Stimulated activated CD8-positive, alpha-beta memory T cell treated with anti-CD3 and anti-CD28 coated beads, Interleukin-7, amount 100 ng/mL, for 24 hours (primary cell): ENCODE results near the gene BRPF1.

Experiments used
- DNase-seq: peaks from one replicate; pipeline ENCODE4 v3.0.0-alpha.2; 2020; ENCODE audit warnings: low read depth

BRPF1 gene

DNA sequence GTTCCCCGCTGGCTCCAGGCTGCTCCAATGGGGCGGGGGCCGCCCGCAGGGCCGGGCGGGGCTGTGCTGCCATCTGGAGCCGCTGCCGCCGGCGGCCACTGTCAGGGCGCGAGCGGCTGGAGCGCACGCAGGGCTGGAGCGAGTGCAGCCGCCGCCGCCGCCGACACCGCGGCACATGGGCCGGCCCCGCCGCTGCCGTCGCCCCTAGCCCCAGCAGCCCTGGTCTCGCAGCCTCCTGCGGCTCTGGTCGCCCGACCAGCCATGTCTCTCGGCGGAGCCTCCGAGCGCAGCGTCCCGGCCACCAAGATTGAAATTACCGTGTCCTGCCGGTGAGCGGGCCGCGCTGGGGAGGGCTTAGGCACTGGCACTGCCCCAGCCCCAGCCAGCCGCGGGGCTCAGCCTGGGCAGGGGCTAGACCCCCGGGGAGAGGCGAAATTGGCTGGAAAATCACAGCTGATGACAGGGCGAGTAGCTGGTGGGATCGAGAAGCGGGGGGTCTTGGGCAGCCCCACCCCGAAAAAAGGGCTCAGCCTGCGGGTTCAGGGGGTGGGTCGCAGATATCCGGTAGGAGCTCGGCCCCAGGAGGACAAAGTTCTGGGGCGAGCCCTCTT is 27.7 kb upstream of the BRPF1 start, which contains the start of gene CPNE9:
CPNE9 (plus strand) TSS at position 98 of the 611 bp plus-strand sequence; CDS start at position 262, 164 bp downstream.
- DNase-seq = no peak

DNA sequence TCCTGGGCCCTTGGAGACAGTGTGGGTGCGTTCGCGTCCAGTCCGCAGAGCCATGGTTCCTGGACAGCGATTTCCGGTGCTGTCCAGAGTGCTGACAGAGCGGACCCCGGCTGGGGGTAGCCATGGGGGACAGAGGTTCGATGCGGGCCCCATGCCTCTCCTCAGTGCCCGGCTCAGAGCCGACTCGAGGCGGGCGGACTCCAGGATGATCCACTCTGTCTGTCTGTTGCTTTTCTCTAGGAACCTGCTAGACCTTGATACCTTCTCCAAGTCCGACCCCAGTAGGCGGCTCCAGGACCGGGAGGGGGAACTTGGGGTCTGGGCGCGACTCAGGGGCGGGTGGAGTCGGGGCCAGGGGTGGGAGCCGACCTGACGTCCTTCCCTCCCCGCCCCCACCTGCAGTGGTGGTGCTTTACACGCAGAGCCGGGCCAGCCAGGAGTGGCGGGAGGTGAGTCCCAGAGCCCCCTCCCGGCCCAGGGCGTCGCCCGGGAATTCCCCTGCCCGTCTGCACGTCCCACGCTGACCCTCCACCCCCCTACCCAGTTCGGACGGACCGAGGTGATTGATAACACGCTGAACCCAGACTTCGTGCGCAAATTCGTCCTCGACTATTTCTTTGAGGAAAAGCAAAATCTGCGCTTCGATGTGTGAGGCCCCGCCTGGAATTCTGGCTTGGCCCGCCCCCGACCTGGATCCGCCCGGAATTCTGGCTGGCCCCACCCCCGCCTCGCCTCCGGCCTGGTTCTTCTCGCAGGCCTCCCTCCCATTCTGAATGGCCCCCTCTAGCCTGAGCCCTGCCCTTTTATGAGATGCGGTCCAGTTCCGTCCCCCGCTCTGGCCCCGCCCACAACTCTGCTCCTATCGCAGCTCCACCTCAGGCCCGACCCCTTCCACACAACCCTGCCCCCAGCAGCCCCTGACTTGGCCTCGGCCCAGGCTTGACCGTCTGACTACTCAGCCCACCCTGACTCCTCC is 26.9 kb upstream of the BRPF1 start:
- DNase-seq = no peak

DNA sequence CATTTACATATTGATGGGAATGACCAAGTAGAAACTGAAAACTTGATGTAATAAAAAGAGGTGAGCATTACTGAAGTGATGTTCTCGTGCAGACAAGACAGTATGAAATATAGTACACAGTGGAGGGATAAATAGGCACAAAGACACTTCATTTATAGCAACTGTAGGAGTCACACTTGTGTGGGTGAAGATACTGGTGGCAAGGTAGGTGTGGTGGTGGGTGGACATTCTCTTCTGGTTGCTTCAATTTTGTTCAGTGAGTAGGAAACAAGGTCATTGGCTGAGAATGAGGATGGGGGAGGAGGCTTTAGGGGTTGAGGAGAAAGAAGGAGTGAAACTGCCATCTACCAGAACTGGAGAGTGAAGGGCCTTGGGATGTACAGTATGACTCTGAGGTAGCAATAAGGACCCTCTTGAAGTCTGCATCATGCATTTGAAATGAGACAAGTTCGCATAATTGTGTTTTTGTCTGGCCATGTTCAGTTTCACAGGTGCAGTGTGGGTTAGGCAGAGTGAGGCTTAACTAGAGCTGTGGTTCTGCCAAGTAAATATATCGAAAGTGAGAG is 21.3 kb upstream of the BRPF1 start:
- DNase-seq = no peak

- no peak for DNase-seq
These were observed 19.1 kb upstream of the BRPF1 start for GRCh38 chr3:9712415-9712814.

- DNase-seq = no peak
These were observed 18.4 kb upstream of the BRPF1 start for GRCh38 chr3:9713142-9713541.

- DNase-seq = no peak
These were observed 16.4 kb upstream of the BRPF1 start for GRCh38 chr3:9715136-9715535.

- no peak for DNase-seq
These were observed 15.6 kb upstream of the BRPF1 start for GRCh38 chr3:9715764-9716437.

GRCh38 chr3:9716801-9717555 is 14.6 kb upstream of the BRPF1 start:
- DNase-seq = no peak

DNA sequence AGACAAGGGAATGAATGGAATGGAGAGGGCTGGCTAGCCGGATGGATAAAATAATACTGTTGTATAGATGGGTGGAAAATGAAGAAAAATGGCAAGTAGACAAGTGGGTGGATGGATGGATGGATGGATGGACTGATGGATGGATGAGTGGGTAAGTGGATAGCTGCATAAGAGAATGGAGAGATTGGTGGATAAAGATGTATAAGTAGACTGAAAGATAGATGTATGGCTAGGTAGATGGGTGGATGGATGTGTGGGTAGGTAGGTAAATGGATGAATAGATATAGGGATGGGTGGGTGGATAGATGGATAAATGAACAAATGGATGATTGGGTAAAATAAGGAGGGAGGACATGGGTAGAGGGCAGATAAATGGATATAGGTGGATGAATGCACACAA is 14.0 kb upstream of the BRPF1 start:
- no peak for DNase-seq

GRCh38 chr3:9718118-9718517 is 13.4 kb upstream of the BRPF1 start:
- DNase-seq = no peak

DNA sequence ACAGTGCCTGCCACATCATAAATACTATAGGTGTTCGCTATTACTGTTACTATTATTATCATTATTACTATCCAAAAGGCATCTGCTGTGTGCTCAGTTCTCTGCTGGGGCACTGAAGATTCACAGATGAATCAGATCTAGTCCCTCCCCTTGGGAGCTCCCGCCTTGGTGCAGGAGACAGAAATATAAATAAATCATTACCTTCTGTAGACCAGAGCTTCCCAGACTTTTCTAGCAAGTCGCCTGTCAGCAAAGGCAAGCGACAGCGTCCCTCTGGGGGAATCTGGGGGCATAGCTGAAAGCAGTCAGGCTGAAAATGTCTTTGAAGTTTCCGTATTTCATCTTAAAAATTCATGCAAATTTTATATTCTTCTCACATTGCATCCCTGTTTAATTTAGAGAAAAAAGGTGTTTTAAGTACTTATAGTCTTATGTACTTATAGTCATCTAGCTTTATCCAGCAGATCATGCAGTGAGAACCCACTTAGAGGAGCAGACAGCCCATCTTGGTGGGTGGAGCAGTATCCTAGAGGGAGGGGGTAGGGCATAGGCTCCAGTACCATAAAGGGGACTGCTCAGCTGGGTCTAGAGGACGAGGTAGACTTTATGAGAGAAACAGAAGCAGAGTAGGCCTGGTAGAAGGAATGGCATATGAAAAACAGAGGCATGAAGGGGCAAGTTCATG is 10.4 kb upstream of the BRPF1 start:
- DNase-seq = no peak

- no peak for DNase-seq
These were observed 9.9 kb upstream of the BRPF1 start for GRCh38 chr3:9721700-9722060.

- DNase-seq = no peak
These were observed 5.6 kb upstream of the BRPF1 start for GRCh38 chr3:9725775-9726515.

DNA sequence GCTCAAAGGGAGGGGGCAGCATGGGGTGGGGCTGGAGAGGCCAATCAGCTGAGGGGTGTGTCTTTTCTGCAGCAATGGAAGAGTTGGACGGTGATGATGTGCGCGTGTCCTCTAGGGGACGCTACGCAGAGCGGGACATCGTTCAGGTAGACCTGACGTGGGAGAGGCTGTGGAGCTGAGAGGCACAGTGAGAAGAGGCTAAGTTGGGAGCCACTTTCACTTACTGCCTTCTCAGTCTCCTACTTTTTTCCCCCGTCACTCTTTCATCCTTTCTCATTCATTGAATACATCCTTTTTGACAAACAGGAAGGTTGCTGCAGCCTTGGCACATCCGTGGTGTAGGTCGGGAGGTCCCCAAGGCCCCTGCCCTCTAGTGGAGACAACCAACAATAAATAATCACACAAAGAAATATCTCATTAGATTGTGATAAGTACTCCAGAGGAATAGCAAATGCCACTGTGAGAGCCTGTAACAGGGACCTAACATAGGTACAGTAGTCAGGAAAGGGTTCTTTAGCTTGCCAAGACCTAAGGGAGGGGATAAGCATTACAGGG is 4.4 kb upstream of the BRPF1 start:
- DNase-seq = no peak

- no peak for DNase-seq
These were observed 3.8 kb upstream of the BRPF1 start for GRCh38 chr3:9727743-9728142.

DNA sequence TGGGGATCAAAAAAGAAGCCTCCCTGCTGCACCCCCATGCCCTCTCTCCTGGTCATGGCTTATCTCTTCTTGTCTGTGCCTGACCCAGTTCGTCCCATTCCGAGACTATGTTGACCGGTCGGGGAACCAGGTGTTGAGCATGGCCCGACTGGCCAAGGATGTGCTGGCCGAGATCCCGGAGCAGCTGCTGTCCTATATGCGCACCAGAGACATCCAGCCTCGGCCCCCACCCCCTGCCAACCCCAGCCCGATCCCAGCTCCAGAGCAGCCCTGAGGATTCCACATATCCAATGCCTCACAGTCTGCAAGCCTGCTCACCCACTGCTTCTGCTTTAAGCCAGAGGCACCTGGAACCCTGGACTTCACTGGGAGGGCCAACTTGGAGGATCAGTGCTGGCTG is 2.1 kb upstream of the BRPF1 start:
- DNase-seq = no peak

GRCh38 chr3:9730657-9731205 is 804 bp upstream of the BRPF1 start:
- no peak for DNase-seq

DNA sequence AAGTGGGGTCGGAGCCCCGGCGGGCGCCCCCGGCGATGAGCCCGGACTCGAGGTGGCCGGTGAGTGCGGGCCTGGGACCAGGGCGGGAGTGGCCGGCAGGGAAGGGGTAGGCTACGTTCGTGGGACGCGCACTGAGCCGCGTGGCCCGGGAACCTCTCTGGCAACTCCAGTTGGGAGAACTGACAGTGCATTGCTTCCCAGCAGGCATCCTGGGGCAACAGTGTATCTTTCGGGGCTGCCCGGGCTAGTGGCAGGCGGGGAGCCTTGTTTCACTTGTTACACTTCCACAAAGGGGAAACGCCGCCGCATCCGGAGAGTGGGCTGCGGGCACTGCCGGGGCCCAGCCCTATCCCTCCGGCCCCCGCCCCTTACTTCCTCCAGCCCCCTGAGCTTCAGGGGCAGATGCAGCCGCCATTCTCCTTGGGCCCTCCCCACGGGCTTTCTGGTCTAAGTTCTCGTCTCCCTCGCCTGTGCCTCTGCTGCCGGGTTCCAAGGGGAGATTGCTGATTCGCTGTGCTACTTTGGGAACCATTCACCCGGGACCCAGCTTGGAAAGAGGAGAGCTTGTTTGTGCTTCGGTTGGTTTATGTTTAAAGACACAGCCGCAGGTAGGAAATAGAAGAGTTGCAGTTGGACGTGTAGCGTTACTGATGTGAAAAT is 675 bp downstream of the BRPF1 start:
- DNase-seq = no peak

DNA sequence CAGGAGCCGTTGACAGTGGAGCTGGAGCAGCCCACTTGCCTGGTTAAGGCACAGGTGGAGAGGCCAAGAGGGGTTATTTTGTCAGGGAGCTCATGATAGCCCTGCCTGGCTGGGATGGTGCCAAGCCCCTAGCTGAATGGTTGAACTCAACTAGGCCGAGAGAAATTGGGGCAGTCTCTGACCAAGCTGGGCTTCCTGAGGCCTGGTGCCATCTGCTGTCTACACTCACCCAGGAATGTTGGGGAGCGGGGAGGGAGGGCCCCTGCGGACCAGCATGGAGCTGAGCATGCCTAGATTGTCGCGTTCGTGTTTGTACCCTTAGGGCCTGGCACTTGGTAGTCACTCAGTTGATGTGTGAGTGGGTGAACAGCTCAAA is 1.2 kb downstream of the BRPF1 start:
- no peak for DNase-seq
